Endothelial cell of umbilical vein (primary cell): ENCODE data around the gene CATSPER4. TPM values are rescaled to one million over a fixed set of nuclear protein-coding genes. Genes with fewer than 3 reads are reported as not detected.

Experiments
- BruUV-seq: library from RNA; stranded (reverse); fragments of 400-500 nt; replicated peaks from 2 replicates; lab custom pipeline; 2021; lab: Mats Ljungman, UMichigan
- CTCF ChIA-PET: fragments of 300-600, 350-600 bp; sonication (Branson Sonifier 250); formaldehyde crosslinking; loops from one replicate; lab custom pipeline; 2021; ENCODE audit warnings: antibody characterized with exemption, inconsistent platforms; lab: Charles Lee
- POLR2A ChIA-PET: fragments of 300-600, 350-600 bp; sonication (Branson Sonifier 250); formaldehyde crosslinking; loops from one replicate; lab custom pipeline; 2021; ENCODE audit warnings: antibody characterized with exemption, inconsistent platforms; lab: Charles Lee
- DNase-seq: peaks from one replicate; pipeline ENCODE4 v3.0.0-alpha.2; 2011; ENCODE audit warnings: low read depth, low spot score
- FAIRE-seq: peaks from 2 replicates; lab custom pipeline; 2011; peaks lifted over from hg19 to GRCh38; lab: Jason Lieb, UNC
- H2AFZ ChIP-seq: 2 replicates; pipeline ENCODE4 v1.6.0; 2012; ENCODE audit warnings: low read depth, low read length, control low read depth, inconsistent platforms
- H3K27ac ChIP-seq: 2 replicates; pipeline ENCODE4 v1.5.1; 2011; ENCODE audit warnings: low read depth, mild to moderate bottlenecking, control low read depth, low read length, moderate library complexity; ENCODE audit not compliant: insufficient read depth
- H3K27me3 ChIP-seq, 2 experiments: 2 replicates each; pipeline versions ENCODE4 v1.6.0 to v1.6.1; 2011; ENCODE audit warnings: low read length in 2 of 2, mixed read lengths in 1 of 2; ENCODE audit not compliant: control insufficient read depth in 2 of 2, insufficient read depth in 2 of 2
- H3K36me3 ChIP-seq, 2 experiments: 2 replicates in 1 of 2; 3 replicates in 1 of 2; pipeline ENCODE4 v1.5.1; 2011; ENCODE audit warnings: low read length in 2 of 2, mild to moderate bottlenecking in 1 of 2, moderate library complexity in 1 of 2; ENCODE audit not compliant: control insufficient read depth in 2 of 2, insufficient read depth in 2 of 2; ENCODE audit errors: extremely low read depth in 1 of 2
- H3K4me1 ChIP-seq: 3 replicates; pipeline ENCODE4 v1.5.1; 2011; ENCODE audit warnings: mild to moderate bottlenecking, low read length; ENCODE audit not compliant: control insufficient read depth, insufficient read depth; ENCODE audit errors: extremely low read depth
- H3K4me2 ChIP-seq: 2 replicates; pipeline ENCODE4 v1.6.1; 2011; ENCODE audit warnings: low read length, control low read depth, mixed read lengths; ENCODE audit not compliant: insufficient read depth
- H3K4me3 ChIP-seq, 3 experiments: fragments of 200-600 bp in 1 of 3; sonication (generic), shearing (Covaris generic) in 1 of 3; replicated peaks in 1 of 3; 2 replicates each; pipeline ENCODE4 v1.5.1; 2011 to 2016; ENCODE audit warnings: control low read depth in 3 of 3, low read length in 3 of 3, mild to moderate bottlenecking in 2 of 3, inconsistent platforms in 1 of 3, low read depth in 1 of 3, moderate library complexity in 1 of 3; ENCODE audit not compliant: insufficient read depth in 1 of 3
- H3K79me2 ChIP-seq: 2 replicates; pipeline ENCODE4 v1.6.0; 2012; ENCODE audit warnings: low read length, inconsistent platforms; ENCODE audit not compliant: control insufficient read depth, insufficient read depth
- H3K9ac ChIP-seq: replicated peaks from 2 replicates; pipeline ENCODE3; 2011; ENCODE audit warnings: low read length, control low read depth; ENCODE audit not compliant: insufficient read depth; ENCODE audit errors: extremely low read depth
- H3K9me1 ChIP-seq: replicated peaks from 3 replicates; pipeline ENCODE4 v1.6.0; 2011; ENCODE audit warnings: mild to moderate bottlenecking, low read length; ENCODE audit not compliant: control insufficient read depth, insufficient read depth; ENCODE audit errors: extremely low read depth
- H3K9me3 ChIP-seq: replicated peaks from 2 replicates; pipeline ENCODE4 v1.5.1; 2012; ENCODE audit warnings: low read length, inconsistent platforms; ENCODE audit not compliant: control insufficient read depth, insufficient read depth
- H4K20me1 ChIP-seq: replicated peaks from 2 replicates; pipeline ENCODE3; 2011; ENCODE audit warnings: mild to moderate bottlenecking, low read length; ENCODE audit not compliant: control insufficient read depth, insufficient read depth; ENCODE audit errors: extremely low read depth
- EZH2 ChIP-seq: IDR thresholded peaks from 2 replicates; pipeline ENCODE4 v1.6.1; 2012; ENCODE audit warnings: borderline replicate concordance, low read depth, mild to moderate bottlenecking, moderate library complexity, low read length, inconsistent platforms; ENCODE audit not compliant: severe bottlenecking
- FOS ChIP-seq: IDR thresholded peaks from 2 replicates; pipeline ENCODE4 v1.6.1; 2011; ENCODE audit warnings: mild to moderate bottlenecking, low read length, moderate library complexity, borderline replicate concordance; ENCODE audit not compliant: insufficient read depth
- GATA2 ChIP-seq: IDR thresholded peaks from 2 replicates; pipeline ENCODE4 v1.7.0; 2011; ENCODE audit warnings: low read depth, mild to moderate bottlenecking, moderate library complexity, mixed read lengths, low read length; ENCODE audit not compliant: insufficient read length, insufficient read depth
- JUN ChIP-seq: IDR thresholded peaks from 2 replicates; pipeline ENCODE4 v1.6.1; 2011; ENCODE audit warnings: borderline replicate concordance, low read depth; ENCODE audit not compliant: insufficient read length, insufficient read depth
- MYC ChIP-seq: IDR thresholded peaks from one replicate; pipeline ENCODE4 v1.6.1; 2011; ENCODE audit warnings: mild to moderate bottlenecking, low read depth, low read length
- POLR2A ChIP-seq: IDR thresholded peaks from 2 replicates; pipeline ENCODE4 v1.6.1; 2012; ENCODE audit warnings: low read depth, mild to moderate bottlenecking, control low read depth, low read length
- POLR2AphosphoS5 ChIP-seq: IDR thresholded peaks from 2 replicates; pipeline ENCODE4 v1.6.1; 2012; ENCODE audit warnings: low read depth, mild to moderate bottlenecking, control low read depth, low read length, moderate library complexity; ENCODE audit not compliant: insufficient read depth
- dilution Hi-C: fragments of 300-500 bp; cut with MboI; formaldehyde crosslinking; loops from one replicate; pipeline ENCODE4 v1.15.0; 2019; ENCODE audit warnings: low sequenced_read_pairs; ENCODE audit not compliant: extremely low pct_ligation_motif_present
- intact Hi-C: fragments of 100-400 bp; cut with micrococcal nuclease; formaldehyde crosslinking; loops from one replicate; pipeline ENCODE4 v1.10.0; 2022
- polyA plus RNA-seq, 4 experiments: library from polyadenylated mRNA; depleted of rRNA in 3 of 4; stranded (reverse) in 3 of 4; unstranded in 1 of 4; fragments of >200 nt; gene quantifications; 2 replicates each; pipeline versions ENCODE4 v1.2.1 to v1.2.3, GENCODE V29; 2011 to 2012; ENCODE audit warnings: missing spikeins in 1 of 4
- total RNA-seq: library from RNA; stranded (reverse); gene quantifications from 2 replicates; pipeline ENCODE4 v1.2.3, GENCODE V29; 2021
- TF ChIP-seq, protein P1 (sequence below): IDR thresholded peaks from 2 replicates; pipeline ENCODE4 v1.6.1; 2011; ENCODE audit not compliant: insufficient read depth, insufficient read length
- TF ChIP-seq, protein P2 (sequence below), 2 donors: IDR thresholded peaks; 1 replicate in 1 of 2; 2 replicates in 1 of 2; pipeline ENCODE4 v1.5.1; 2011; ENCODE audit warnings: low read length in 2 of 2, mild to moderate bottlenecking in 2 of 2, moderate library complexity in 2 of 2, control low read depth in 1 of 2, inconsistent platforms in 1 of 2, low read depth in 1 of 2; ENCODE audit not compliant: insufficient read depth in 1 of 2; ENCODE audit errors: extremely low read depth in 1 of 2

CATSPER4 gene
- total and polyA plus RNA-seq, 2 donors (not counting 3 experiments of a cell fraction or from before 2014, with no cell fraction given): not detected

DNA sequence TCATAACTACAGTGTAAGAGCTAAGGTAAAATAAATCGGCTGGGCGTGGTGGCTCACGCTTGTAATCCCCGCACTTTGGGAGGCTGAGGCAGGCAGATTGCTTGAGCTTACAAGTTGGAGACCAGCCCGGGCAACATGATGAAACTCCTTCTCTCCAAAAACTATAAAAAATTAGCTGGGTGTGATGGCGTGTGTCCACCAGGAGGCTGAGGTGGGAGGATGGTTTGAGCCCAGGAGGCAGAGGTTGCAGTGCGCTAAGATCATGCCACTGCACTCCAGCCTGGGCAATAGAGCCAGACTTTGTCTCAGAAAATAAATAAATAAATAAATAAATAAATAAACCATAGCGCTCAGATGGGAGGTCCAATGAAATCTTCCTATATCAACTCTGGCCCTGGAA lies 48.2 kb upstream of the CATSPER4 start:
- CTCF ChIA-PET: interaction anchor here (0.9 to 6.7 kb wide), 10 partner anchors 9 to 107 kb away, joined by 3 to 192 read pairs (median 8); partner anchors contain the start of gene ZNF593
- no peak overlapping the region for H3K4me3 ChIP-seq
- DNase-seq: no peak
- dilution Hi-C loops (no loop called here), intact Hi-C loops (no loop called here)
- no peak overlapping the region for H3K27ac ChIP-seq
- no peak overlapping the region for H3K9ac ChIP-seq
- H3K4me1 ChIP-seq: no peaks in the 10 kb centered on the region
- no peak overlapping the region for H2AFZ ChIP-seq
- H3K9me1 ChIP-seq: no peaks in the 10 kb centered on the region
- H3K27me3 ChIP-seq: no peaks in the 10 kb centered on the region
- POLR2A ChIA-PET: interaction anchor here (0.9 kb wide), 1 partner anchor 92 kb away, joined by 3 read pairs; the partner anchor contains the start of gene CEP85
- no peak overlapping the region for H3K4me2 ChIP-seq
- TF ChIP-seq MYC: no peak
- no peak for TF ChIP-seq FOS
- TF ChIP-seq, protein P1, sequence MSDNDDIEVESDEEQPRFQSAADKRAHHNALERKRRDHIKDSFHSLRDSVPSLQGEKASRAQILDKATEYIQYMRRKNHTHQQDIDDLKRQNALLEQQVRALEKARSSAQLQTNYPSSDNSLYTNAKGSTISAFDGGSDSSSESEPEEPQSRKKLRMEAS: no peak
- TF ChIP-seq JUN: no peak
- TF ChIP-seq GATA2: no peak
- no peak for TF ChIP-seq POLR2AphosphoS5
- TF ChIP-seq, protein P2, sequence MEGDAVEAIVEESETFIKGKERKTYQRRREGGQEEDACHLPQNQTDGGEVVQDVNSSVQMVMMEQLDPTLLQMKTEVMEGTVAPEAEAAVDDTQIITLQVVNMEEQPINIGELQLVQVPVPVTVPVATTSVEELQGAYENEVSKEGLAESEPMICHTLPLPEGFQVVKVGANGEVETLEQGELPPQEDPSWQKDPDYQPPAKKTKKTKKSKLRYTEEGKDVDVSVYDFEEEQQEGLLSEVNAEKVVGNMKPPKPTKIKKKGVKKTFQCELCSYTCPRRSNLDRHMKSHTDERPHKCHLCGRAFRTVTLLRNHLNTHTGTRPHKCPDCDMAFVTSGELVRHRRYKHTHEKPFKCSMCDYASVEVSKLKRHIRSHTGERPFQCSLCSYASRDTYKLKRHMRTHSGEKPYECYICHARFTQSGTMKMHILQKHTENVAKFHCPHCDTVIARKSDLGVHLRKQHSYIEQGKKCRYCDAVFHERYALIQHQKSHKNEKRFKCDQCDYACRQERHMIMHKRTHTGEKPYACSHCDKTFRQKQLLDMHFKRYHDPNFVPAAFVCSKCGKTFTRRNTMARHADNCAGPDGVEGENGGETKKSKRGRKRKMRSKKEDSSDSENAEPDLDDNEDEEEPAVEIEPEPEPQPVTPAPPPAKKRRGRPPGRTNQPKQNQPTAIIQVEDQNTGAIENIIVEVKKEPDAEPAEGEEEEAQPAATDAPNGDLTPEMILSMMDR (IDR thresholded peaks at IDR 0.05; ENCODE audit: extremely low read depth in 1 of 2, insufficient read depth in 1 of 2, low read depth in 1 of 2, low read length in 2 of 2): no peak
- TF ChIP-seq POLR2A: no peak
- TF ChIP-seq EZH2: no peak
- no peak for FAIRE-seq
- no peaks in the 10 kb centered on the region for H3K79me2 ChIP-seq
- H3K36me3 ChIP-seq: no peaks in the 10 kb centered on the region
- no TSS peak for BruUV-seq
- no peaks in the 10 kb centered on the region for H4K20me1 ChIP-seq
- H3K9me3 ChIP-seq: no peaks in the 10 kb centered on the region
